SK-N-SH treated with all-trans-retinoic acid at 6 μM for 48 hours (cell line): ENCODE data around the gene CRLF2.

ENCODE experiments used
- ISL1 ChIP-seq: fragments of 250-450 bp; sonication (Bioruptor Pico); IDR thresholded peaks from 2 replicates; pipeline ENCODE4 v2.1.2; 2022; ENCODE audit warnings: mild to moderate bottlenecking, moderate library complexity
- PATZ1 ChIP-seq: fragments of 250-450 bp; sonication (Bioruptor Pico); IDR thresholded peaks from 2 replicates; pipeline ENCODE4 v1.8.0; 2020; ENCODE audit warnings: mild to moderate bottlenecking, moderate library complexity, borderline replicate concordance
- SNAI2 ChIP-seq: fragments of 250-450 bp; sonication (Bioruptor Pico); IDR thresholded peaks from 2 replicates; pipeline ENCODE4 v1.5.0; 2020; ENCODE audit warnings: mild to moderate bottlenecking, moderate library complexity
- TCF4 ChIP-seq: fragments of 250-450 bp; sonication (Bioruptor Pico); IDR thresholded peaks from 2 replicates; pipeline ENCODE4 v1.8.0; 2021; ENCODE audit warnings: mild to moderate bottlenecking, moderate library complexity, borderline replicate concordance
- TOX ChIP-seq: fragments of 250-450 bp; sonication (Bioruptor Pico); IDR thresholded peaks from 2 replicates; pipeline ENCODE4 v1.8.0; 2021; ENCODE audit warnings: mild to moderate bottlenecking, moderate library complexity, borderline replicate concordance
- ZC3H10 ChIP-seq: fragments of 250-450 bp; sonication (Bioruptor Pico); IDR thresholded peaks from 2 replicates; pipeline ENCODE4 v1.5.1; 2021; ENCODE audit warnings: mild to moderate bottlenecking, moderate library complexity
- ZFP3 ChIP-seq: fragments of 250-450 bp; sonication (Bioruptor Pico); IDR thresholded peaks from 2 replicates; pipeline ENCODE4 v1.5.0; 2020; ENCODE audit warnings: mild to moderate bottlenecking, moderate library complexity
- ZFP30 ChIP-seq: fragments of 450-650 bp; formaldehyde crosslinking; IDR thresholded peaks from 2 replicates; pipeline ENCODE4 v1.5.0; 2022; ENCODE audit warnings: mild to moderate bottlenecking, moderate library complexity

GRCh38 chrX:1212532-1212931 is at the start of gene CRLF2:
- TF ChIP-seq SNAI2 (CRISPR knock-in tag) (no peak), ISL1 (CRISPR knock-in tag) (no peak), PATZ1 (no peak), TCF4 (CRISPR knock-in tag) (no peak), ZC3H10 (CRISPR knock-in tag) (no peak), TOX (CRISPR knock-in tag) (no peak), ZFP30 (CRISPR knock-in tag) (no peak), ZFP3 (CRISPR knock-in tag) (no peak)
